ENCODE measurements around the gene LNX1. TPM values are rescaled to one million over a fixed set of nuclear protein-coding genes. Genes with fewer than 3 reads are reported as not detected.
"Not testable (repeated sequence)": the region's sequence is repeated elsewhere in the genome, so short reads cannot be mapped to it uniquely, and the experiment has no call there.

The LNX1 gene
- total RNA-seq, 1 donor = 0.43 TPM

- H3K4me3 ChIP-seq (ENCODE audit: low read depth, low read length) = no peak overlapping the region
- DNase-seq (ENCODE audit: low read depth) = no peak
- TF ChIP-seq, protein P1, sequence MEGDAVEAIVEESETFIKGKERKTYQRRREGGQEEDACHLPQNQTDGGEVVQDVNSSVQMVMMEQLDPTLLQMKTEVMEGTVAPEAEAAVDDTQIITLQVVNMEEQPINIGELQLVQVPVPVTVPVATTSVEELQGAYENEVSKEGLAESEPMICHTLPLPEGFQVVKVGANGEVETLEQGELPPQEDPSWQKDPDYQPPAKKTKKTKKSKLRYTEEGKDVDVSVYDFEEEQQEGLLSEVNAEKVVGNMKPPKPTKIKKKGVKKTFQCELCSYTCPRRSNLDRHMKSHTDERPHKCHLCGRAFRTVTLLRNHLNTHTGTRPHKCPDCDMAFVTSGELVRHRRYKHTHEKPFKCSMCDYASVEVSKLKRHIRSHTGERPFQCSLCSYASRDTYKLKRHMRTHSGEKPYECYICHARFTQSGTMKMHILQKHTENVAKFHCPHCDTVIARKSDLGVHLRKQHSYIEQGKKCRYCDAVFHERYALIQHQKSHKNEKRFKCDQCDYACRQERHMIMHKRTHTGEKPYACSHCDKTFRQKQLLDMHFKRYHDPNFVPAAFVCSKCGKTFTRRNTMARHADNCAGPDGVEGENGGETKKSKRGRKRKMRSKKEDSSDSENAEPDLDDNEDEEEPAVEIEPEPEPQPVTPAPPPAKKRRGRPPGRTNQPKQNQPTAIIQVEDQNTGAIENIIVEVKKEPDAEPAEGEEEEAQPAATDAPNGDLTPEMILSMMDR (IDR thresholded peaks at IDR 0.05; ENCODE audit: insufficient read depth, low read depth, low read length) = no peak
Observed at GRCh38 chr4:53477636-53478035, 113.7 kb downstream of the LNX1 start.

- DNase-seq (ENCODE audit: low read depth) = peak; percentile 74
- H3K4me3 ChIP-seq (ENCODE audit: low read depth, low read length) = no peak overlapping the region
- TF ChIP-seq, protein P1 (IDR thresholded peaks at IDR 0.05; ENCODE audit: insufficient read depth, low read depth, low read length) = no peak
Observed at GRCh38 chr4:53477038-53477565, 114.2 kb downstream of the LNX1 start.

- no peak overlapping the region for H3K4me3 ChIP-seq (ENCODE audit: low read depth, low read length)
- peak; percentile 97 for DNase-seq (ENCODE audit: low read depth)
- TF ChIP-seq, protein P1 (IDR thresholded peaks at IDR 0.05; ENCODE audit: insufficient read depth, low read depth, low read length) = no peak
Observed at GRCh38 chr4:53476232-53477037, 114.9 kb downstream of the LNX1 start.

DNA sequence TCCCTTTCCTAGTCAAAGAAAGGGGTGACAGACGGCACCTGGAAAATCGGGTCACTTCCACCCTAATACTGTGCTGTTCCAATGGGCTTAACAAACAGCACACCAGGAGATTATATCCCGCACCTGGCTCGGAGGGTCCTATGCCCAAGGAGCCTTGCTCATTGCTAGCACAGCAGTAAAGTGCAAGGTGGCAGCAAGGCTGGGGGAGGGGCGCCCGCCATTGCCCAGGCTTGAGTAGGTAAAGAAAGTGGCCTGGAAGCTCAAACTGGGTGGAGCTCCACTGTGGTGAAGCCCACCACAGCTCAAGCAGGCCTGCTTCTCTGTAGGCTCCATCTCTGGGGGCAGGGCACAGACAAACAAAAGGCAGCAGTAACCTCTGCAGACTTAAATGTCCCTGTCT, 124.7 kb downstream of the LNX1 start:
- not testable (repeated sequence) for H3K4me3 ChIP-seq (ENCODE audit: low read depth, low read length); DNase-seq (ENCODE audit: low read depth)

DNA sequence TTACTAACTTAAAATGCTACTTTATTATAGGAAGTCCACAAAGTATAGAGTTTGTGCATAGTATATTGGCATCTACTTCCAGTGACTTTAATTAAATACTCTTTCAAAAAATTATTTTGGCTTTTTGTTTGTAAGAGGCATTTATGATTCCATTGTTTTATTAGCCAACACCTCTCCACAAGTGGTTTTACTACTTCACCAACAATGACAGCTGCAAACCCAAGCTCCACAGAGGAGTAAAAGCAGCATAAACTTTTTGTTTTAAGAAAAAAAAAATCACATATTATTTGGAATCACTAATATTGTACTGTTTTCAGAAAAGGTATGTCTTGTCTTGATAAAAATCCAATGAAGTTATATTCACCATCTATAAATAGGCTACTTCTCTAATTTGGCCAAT, 125.4 kb downstream of the LNX1 start:
- TF ChIP-seq, protein P1 (IDR thresholded peaks at IDR 0.05; ENCODE audit: insufficient read depth, low read depth, low read length) = no peak
- H3K4me3 ChIP-seq (ENCODE audit: low read depth, low read length) = no peak overlapping the region
- no peak for DNase-seq (ENCODE audit: low read depth)

GRCh38 chr4:53465281-53465680, 126.0 kb downstream of the LNX1 start:
- TF ChIP-seq, protein P1 (IDR thresholded peaks at IDR 0.05; ENCODE audit: insufficient read depth, low read depth, low read length) = no peak
- no peak for DNase-seq (ENCODE audit: low read depth)
- H3K4me3 ChIP-seq (ENCODE audit: low read depth, low read length) = no peak overlapping the region

GRCh38 chr4:53463340-53463739, 127.9 kb downstream of the LNX1 start:
- TF ChIP-seq, protein P1 (IDR thresholded peaks at IDR 0.05; ENCODE audit: insufficient read depth, low read depth, low read length) = no peak
- no peak for DNase-seq (ENCODE audit: low read depth)
- no peak overlapping the region for H3K4me3 ChIP-seq (ENCODE audit: low read depth, low read length)
